SK-N-SH (cell line): Measurements from ENCODE around the gene GRK5. TPM values are rescaled to one million over a fixed set of nuclear protein-coding genes. Genes with fewer than 3 reads are reported as not detected.

Source experiments
- CTCF ChIA-PET: fragments of 300-600, 350-600 bp; formaldehyde crosslinking; extraction: SDS; loops from one replicate; lab custom pipeline; 2021; lab: Yijun Ruan, JAX
- POLR2A ChIA-PET: fragments of 350-600 bp; sonication (Branson Sonifier 250); formaldehyde crosslinking; extraction: SDS; loops from one replicate; lab custom pipeline; 2020; ENCODE audit warnings: antibody characterized with exemption, inconsistent platforms; lab: Yijun Ruan, JAX
- DNase-seq: peaks from one replicate; pipeline ENCODE4 v3.0.0; 2012
- H2AFZ ChIP-seq: fragments of 200-600 bp; sonication (generic); 2 replicates; pipeline ENCODE4 v1.8.1; 2016; ENCODE audit warnings: antibody characterized with exemption, mild to moderate bottlenecking, low read depth
- H3F3A ChIP-seq: fragments of 200-600 bp; sonication (generic); replicated peaks from 2 replicates; pipeline ENCODE3; 2016; ENCODE audit warnings: antibody characterized with exemption, mild to moderate bottlenecking; ENCODE audit not compliant: insufficient read depth
- H3K27ac ChIP-seq, 2 experiments: fragments of 200-500 bp in 1 of 2; fragments of 200-600 bp in 1 of 2; sonication (Bioruptor generic) in 1 of 2; sonication (generic), shearing (Covaris generic) in 1 of 2; 2 replicates each; pipeline versions ENCODE4 v1.5.1 to v1.6.1; 2014 to 2016; ENCODE audit warnings: low read depth in 2 of 2, inconsistent platforms in 1 of 2, low read length in 1 of 2, mild to moderate bottlenecking in 1 of 2, mixed read lengths in 1 of 2
- H3K27me3 ChIP-seq: fragments of 200-600 bp; sonication (generic), shearing (Covaris generic); 2 replicates; pipeline ENCODE4 v1.6.1; 2016; ENCODE audit warnings: mixed run types; ENCODE audit not compliant: insufficient read depth
- H3K36me3 ChIP-seq, 2 experiments: fragments of 200-500 bp in 1 of 2; fragments of 200-600 bp in 1 of 2; sonication (Bioruptor generic) in 1 of 2; sonication (generic) in 1 of 2; replicated peaks in 1 of 2; 2 replicates each; pipeline versions ENCODE3 to v1.5.1; 2014 to 2016; ENCODE audit warnings: low read length in 1 of 2, mild to moderate bottlenecking in 1 of 2; ENCODE audit not compliant: insufficient read depth in 2 of 2, control insufficient read depth in 1 of 2
- H3K4me1 ChIP-seq, 2 experiments: fragments of 200-500 bp in 1 of 2; fragments of 200-600 bp in 1 of 2; sonication (Bioruptor generic) in 1 of 2; sonication (generic), shearing (Covaris generic) in 1 of 2; 2 replicates each; pipeline versions ENCODE4 v1.5.1 to v1.6.1; 2014 to 2016; ENCODE audit warnings: low read depth in 1 of 2, low read length in 1 of 2, mixed run types in 1 of 2; ENCODE audit not compliant: insufficient read depth in 2 of 2, control insufficient read depth in 1 of 2
- H3K4me2 ChIP-seq: fragments of 200-600 bp; sonication (generic), shearing (Covaris generic); 2 replicates; pipeline ENCODE4 v1.6.1; 2017; ENCODE audit warnings: mixed run types
- H3K4me3 ChIP-seq, 2 experiments: fragments of 200-500 bp in 1 of 2; fragments of 200-600 bp in 1 of 2; sonication (Bioruptor generic) in 1 of 2; sonication (generic), shearing (Covaris generic) in 1 of 2; 2 replicates each; pipeline versions ENCODE4 v1.5.1 to v1.8.1; 2014 to 2016; ENCODE audit warnings: low read depth in 2 of 2, inconsistent platforms in 1 of 2, low read length in 1 of 2, mild to moderate bottlenecking in 1 of 2, mixed read lengths in 1 of 2, moderate library complexity in 1 of 2
- H3K79me2 ChIP-seq: fragments of 200-600 bp; sonication (generic); 2 replicates; pipeline ENCODE4 v1.8.1; 2017; ENCODE audit warnings: mild to moderate bottlenecking; ENCODE audit not compliant: insufficient read depth
- H3K9ac ChIP-seq: fragments of 200-600 bp; sonication (generic); 2 replicates; pipeline ENCODE4 v1.6.1; 2017; ENCODE audit warnings: mixed run types
- H3K9me2 ChIP-seq: fragments of 200-600 bp; sonication (generic); 2 replicates; pipeline ENCODE4 v1.6.1; 2017; ENCODE audit warnings: mixed run types
- H3K9me3 ChIP-seq: fragments of 200-600 bp; sonication (generic); 2 replicates; pipeline ENCODE4 v1.6.1; 2017; ENCODE audit warnings: mixed run types, mild to moderate bottlenecking, moderate library complexity
- H4K20me1 ChIP-seq: fragments of 200-600 bp; sonication (generic); 2 replicates; pipeline ENCODE4 v1.6.1; 2017; ENCODE audit warnings: mild to moderate bottlenecking, mixed run types; ENCODE audit not compliant: insufficient read depth
- CHD2 ChIP-seq: fragments of 150-350 bp; IDR thresholded peaks from 2 replicates; pipeline ENCODE4 v1.6.1; 2018; ENCODE audit warnings: low read length; ENCODE audit not compliant: partially characterized antibody
- EP300 ChIP-seq, 2 experiments: IDR thresholded peaks; 2 replicates each; pipeline versions ENCODE4 v1.4.0 to v1.6.1; 2012; ENCODE audit warnings: borderline replicate concordance in 1 of 2, low read depth in 1 of 2, low read length in 1 of 2
- EZH2phosphoT487 ChIP-seq: fragments of 200-600 bp; sonication (generic); IDR thresholded peaks from 2 replicates; pipeline ENCODE4 v1.6.1; 2017; ENCODE audit warnings: low read depth, mixed run types, mild to moderate bottlenecking, antibody characterized with exemption, moderate library complexity, borderline replicate concordance
- FOXJ3 ChIP-seq: sonication (generic); formaldehyde crosslinking; IDR thresholded peaks from 2 replicates; pipeline ENCODE4 v1.5.1; 2020; ENCODE audit warnings: mild to moderate bottlenecking, missing genetic modification reagents
- GABPA ChIP-seq: IDR thresholded peaks from 2 replicates; pipeline ENCODE4 v1.4.0; 2012; ENCODE audit warnings: low read depth, mild to moderate bottlenecking
- MEF2A ChIP-seq: IDR thresholded peaks from 2 replicates; pipeline ENCODE4 v1.4.0; 2012; ENCODE audit warnings: low read depth, borderline replicate concordance
- PBX3 ChIP-seq: IDR thresholded peaks from 2 replicates; pipeline ENCODE4; 2012
- RCOR1 ChIP-seq: fragments of 150-350 bp; IDR thresholded peaks from 2 replicates; pipeline ENCODE4 v1.6.1; 2017; ENCODE audit warnings: antibody characterized with exemption, low read length
- SMC3 ChIP-seq: IDR thresholded peaks from 2 replicates; pipeline ENCODE4 v1.6.1; 2012; ENCODE audit warnings: low read depth, low read length, improper control_type of control experiment
- WGBS: methylation state at CpG from one replicate; pipeline ENCODE4 v1.1.6; 2017; ENCODE audit warnings: low lambda C conversion rate; 5-methylcytosine and 5-hydroxymethylcytosine counted together
- polyA plus RNA-seq, 3 experiments: library from polyadenylated mRNA; depleted of rRNA; stranded (reverse); fragments of >200 nt; gene quantifications; 2 replicates each; pipeline ENCODE4 v1.2.3, GENCODE V29; 2012
- TF ChIP-seq, protein P1 (sequence below): IDR thresholded peaks from 2 replicates; pipeline ENCODE4 v1.6.1; 2012; ENCODE audit warnings: mild to moderate bottlenecking, low read depth, low read length, moderate library complexity
- TF ChIP-seq, protein P2 (sequence below): IDR thresholded peaks from 2 replicates; pipeline ENCODE4 v1.4.0; 2012; ENCODE audit warnings: low read depth, borderline replicate concordance

Gene GRK5
- polyA plus RNA-seq, 1 of the 3 experiments (the other 2 are of a cell fraction): 12.1 TPM

- Histone ChIP-seq H4K20me1 (no peaks in the 10 kb centered on the region), H3K4me2 (no peak overlapping the region), H3K4me3 (no peak overlapping the region), H2AFZ (no peak overlapping the region), H3K9me3 (no peaks in the 10 kb centered on the region), H3F3A (no peaks in the 10 kb centered on the region), H3K27me3 (no peaks in the 10 kb centered on the region), H3K27ac (no peak overlapping the region), H3K4me1 (peaks cover 0 to 33% of the 10 kb centered on the region in 2 experiments; a peak in 1 of 4 replicates), H3K9ac (no peak overlapping the region), H3K9me2 (no peaks in the 10 kb centered on the region), H3K79me2 (no peaks in the 10 kb centered on the region), H3K36me3 (peaks cover 0 to 5% of the 10 kb centered on the region in 2 experiments)
- DNase-seq: no peak
- ChIA-PET CTCF (interaction anchor here (1.2 to 11.7 kb wide), 6 partner anchors 18 to 224 kb away, joined by 3 to 150 read pairs (median 8); partner anchors contain the start of gene GRK5), POLR2A (interaction anchor here (1.9 kb wide), 1 partner anchor 11 kb away, joined by 8 read pairs; no protein-coding TSS in a partner anchor)
- WGBS: 86% methylated on average over 3 of the region's 7 CpGs
- no peak for TF ChIP-seq SMC3
- TF ChIP-seq CHD2: no peak
- TF ChIP-seq GABPA: no peak
- no peak for TF ChIP-seq EZH2phosphoT487
- TF ChIP-seq EP300 (IDR thresholded peaks at IDR 0.05; ENCODE audit: borderline replicate concordance in 1 of 2, low read depth in 1 of 2, low read length in 1 of 2): no peak
- no peak for TF ChIP-seq FOXJ3 (CRISPR knock-in tag)
- TF ChIP-seq, protein P1, sequence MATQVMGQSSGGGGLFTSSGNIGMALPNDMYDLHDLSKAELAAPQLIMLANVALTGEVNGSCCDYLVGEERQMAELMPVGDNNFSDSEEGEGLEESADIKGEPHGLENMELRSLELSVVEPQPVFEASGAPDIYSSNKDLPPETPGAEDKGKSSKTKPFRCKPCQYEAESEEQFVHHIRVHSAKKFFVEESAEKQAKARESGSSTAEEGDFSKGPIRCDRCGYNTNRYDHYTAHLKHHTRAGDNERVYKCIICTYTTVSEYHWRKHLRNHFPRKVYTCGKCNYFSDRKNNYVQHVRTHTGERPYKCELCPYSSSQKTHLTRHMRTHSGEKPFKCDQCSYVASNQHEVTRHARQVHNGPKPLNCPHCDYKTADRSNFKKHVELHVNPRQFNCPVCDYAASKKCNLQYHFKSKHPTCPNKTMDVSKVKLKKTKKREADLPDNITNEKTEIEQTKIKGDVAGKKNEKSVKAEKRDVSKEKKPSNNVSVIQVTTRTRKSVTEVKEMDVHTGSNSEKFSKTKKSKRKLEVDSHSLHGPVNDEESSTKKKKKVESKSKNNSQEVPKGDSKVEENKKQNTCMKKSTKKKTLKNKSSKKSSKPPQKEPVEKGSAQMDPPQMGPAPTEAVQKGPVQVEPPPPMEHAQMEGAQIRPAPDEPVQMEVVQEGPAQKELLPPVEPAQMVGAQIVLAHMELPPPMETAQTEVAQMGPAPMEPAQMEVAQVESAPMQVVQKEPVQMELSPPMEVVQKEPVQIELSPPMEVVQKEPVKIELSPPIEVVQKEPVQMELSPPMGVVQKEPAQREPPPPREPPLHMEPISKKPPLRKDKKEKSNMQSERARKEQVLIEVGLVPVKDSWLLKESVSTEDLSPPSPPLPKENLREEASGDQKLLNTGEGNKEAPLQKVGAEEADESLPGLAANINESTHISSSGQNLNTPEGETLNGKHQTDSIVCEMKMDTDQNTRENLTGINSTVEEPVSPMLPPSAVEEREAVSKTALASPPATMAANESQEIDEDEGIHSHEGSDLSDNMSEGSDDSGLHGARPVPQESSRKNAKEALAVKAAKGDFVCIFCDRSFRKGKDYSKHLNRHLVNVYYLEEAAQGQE: no peak
- TF ChIP-seq RCOR1: no peak
- TF ChIP-seq, protein P2, sequence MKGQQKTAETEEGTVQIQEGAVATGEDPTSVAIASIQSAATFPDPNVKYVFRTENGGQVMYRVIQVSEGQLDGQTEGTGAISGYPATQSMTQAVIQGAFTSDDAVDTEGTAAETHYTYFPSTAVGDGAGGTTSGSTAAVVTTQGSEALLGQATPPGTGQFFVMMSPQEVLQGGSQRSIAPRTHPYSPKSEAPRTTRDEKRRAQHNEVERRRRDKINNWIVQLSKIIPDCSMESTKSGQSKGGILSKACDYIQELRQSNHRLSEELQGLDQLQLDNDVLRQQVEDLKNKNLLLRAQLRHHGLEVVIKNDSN: no peak
- no peak for TF ChIP-seq MEF2A
- TF ChIP-seq PBX3: no peak
Measured at GRCh38 chr10:119423510-119424257, 216.3 kb downstream of the GRK5 start.
